H1 (cell line): ENCODE data around the gene ZBTB42. TPM values are rescaled to one million over a fixed set of nuclear protein-coding genes. Genes with fewer than 3 reads are reported as not detected.

Experiments used
- CTCF ChIA-PET: fragments of 300-600 bp; sonication (Branson Sonifier 250); formaldehyde crosslinking; loops from one replicate; lab custom pipeline; 2021; ENCODE audit not compliant: partially characterized antibody; lab: Charles Lee
- POLR2A ChIA-PET: fragments of 300-600 bp; sonication (Branson Sonifier 250); formaldehyde crosslinking; loops from one replicate; lab custom pipeline; 2021; ENCODE audit warnings: inconsistent platforms; ENCODE audit not compliant: partially characterized antibody; lab: Charles Lee
- DNase-seq, 2 experiments: peaks; one replicate each; pipeline versions ENCODE4 v3.0.0 to v3.0.0-alpha.2; 2010 to 2022; ENCODE audit warnings: low spot score in 2 of 2, low read depth in 1 of 2, mixed read lengths in 1 of 2
- FAIRE-seq: peaks from 2 replicates; lab custom pipeline; 2011; peaks lifted over from hg19 to GRCh38; lab: Jason Lieb, UNC
- H2AFZ ChIP-seq: 2 replicates; pipeline ENCODE4 v1.8.1; 2012; ENCODE audit warnings: low read length, inconsistent platforms
- H2AK5ac ChIP-seq: 2 replicates; pipeline ENCODE4 v1.6.1; 2013; ENCODE audit warnings: low read depth, low read length
- H2BK120ac ChIP-seq: replicated peaks from 2 replicates; pipeline ENCODE3; 2013; ENCODE audit warnings: low read depth, low read length, inconsistent platforms
- H2BK12ac ChIP-seq: 2 replicates; pipeline ENCODE4 v1.6.1; 2013; ENCODE audit warnings: low read depth, low read length
- H2BK15ac ChIP-seq: 2 replicates; pipeline ENCODE4 v1.6.1; 2013; ENCODE audit warnings: low read length
- H2BK20ac ChIP-seq: 2 replicates; pipeline ENCODE4 v1.6.1; 2013; ENCODE audit warnings: low read length
- H2BK5ac ChIP-seq: 2 replicates; pipeline ENCODE4 v1.6.1; 2013; ENCODE audit warnings: low read depth, low read length
- H3K14ac ChIP-seq: 2 replicates; pipeline ENCODE4 v1.6.1; 2013; ENCODE audit warnings: inconsistent platforms; ENCODE audit not compliant: insufficient read length
- H3K18ac ChIP-seq: 2 replicates; pipeline ENCODE4 v1.6.1; 2013; ENCODE audit warnings: low read length; ENCODE audit errors: extremely low read depth
- H3K23ac ChIP-seq: 2 replicates; pipeline ENCODE4 v1.6.1; 2013; ENCODE audit warnings: inconsistent platforms; ENCODE audit not compliant: insufficient read length
- H3K23me2 ChIP-seq: 2 replicates; pipeline ENCODE4 v1.6.1; 2013; ENCODE audit warnings: low read depth, low read length
- H3K27ac ChIP-seq: 2 replicates; pipeline ENCODE4 v1.6.1; 2011; ENCODE audit warnings: low read depth, low read length, inconsistent platforms
- H3K27me3 ChIP-seq, 4 experiments: replicated peaks in 1 of 4; 1 replicate in 1 of 4; 2 replicates in 3 of 4; pipeline versions ENCODE4 v1.6.1 to v1.8.1; 2011 to 2013; ENCODE audit warnings: low read length in 3 of 4, mild to moderate bottlenecking in 3 of 4, inconsistent platforms in 2 of 4, mixed read lengths in 2 of 4, moderate library complexity in 1 of 4; ENCODE audit not compliant: control insufficient read depth in 3 of 4, insufficient read depth in 3 of 4; ENCODE audit errors: extremely low read depth in 1 of 4
- H3K36me3 ChIP-seq, 4 experiments: 2 replicates each; pipeline versions ENCODE4 v1.6.1 to v1.8.1; 2011 to 2013; ENCODE audit warnings: mild to moderate bottlenecking in 4 of 4, low read length in 3 of 4, moderate library complexity in 2 of 4, control low read depth in 1 of 4, inconsistent platforms in 1 of 4; ENCODE audit not compliant: insufficient read depth in 4 of 4, control insufficient read depth in 2 of 4
- H3K4ac ChIP-seq: replicated peaks from 2 replicates; pipeline ENCODE3; 2013; ENCODE audit warnings: low read length, low read depth, mixed read lengths, inconsistent platforms; ENCODE audit not compliant: insufficient read length
- H3K4me1 ChIP-seq, 4 experiments: replicated peaks in 1 of 4; 1 replicate in 1 of 4; 2 replicates in 3 of 4; pipeline versions ENCODE4 v1.6.1 to v1.8.1; 2011 to 2013; ENCODE audit warnings: low read length in 3 of 4, inconsistent platforms in 2 of 4, mixed read lengths in 1 of 4; ENCODE audit not compliant: insufficient read depth in 4 of 4, control insufficient read depth in 3 of 4
- H3K4me2 ChIP-seq, 2 experiments: 2 replicates each; pipeline versions ENCODE4 v1.6.1 to v1.8.1; 2011 to 2013; ENCODE audit warnings: low read depth in 2 of 2, low read length in 2 of 2, control low read depth in 1 of 2, inconsistent platforms in 1 of 2, mild to moderate bottlenecking in 1 of 2; ENCODE audit not compliant: insufficient read depth in 1 of 2
- H3K4me3 ChIP-seq, 4 experiments: fragments of 200-600, 300-600 bp in 1 of 4; sonication (generic), shearing (Covaris generic), sonication (Bioruptor Twin) in 1 of 4; 2 replicates each; pipeline versions ENCODE4 v1.5.1 to v1.8.1; 2011 to 2016; ENCODE audit warnings: low read length in 4 of 4, low read depth in 3 of 4, control low read depth in 2 of 4, inconsistent platforms in 2 of 4, mild to moderate bottlenecking in 2 of 4, mixed read lengths in 1 of 4, moderate library complexity in 1 of 4; ENCODE audit not compliant: insufficient read depth in 2 of 4; ENCODE audit errors: extremely low read depth in 1 of 4
- H3K56ac ChIP-seq: replicated peaks from 2 replicates; pipeline ENCODE3; 2013; ENCODE audit warnings: low read depth, mild to moderate bottlenecking, mixed read lengths, low read length, inconsistent platforms; ENCODE audit not compliant: insufficient read length
- H3K79me1 ChIP-seq: 2 replicates; pipeline ENCODE4 v1.6.1; 2013; ENCODE audit warnings: low read depth, low read length, control low read depth
- H3K79me2 ChIP-seq, 2 experiments: 2 replicates each; pipeline versions ENCODE4 v1.6.1 to v1.8.1; 2012 to 2013; ENCODE audit warnings: low read length in 2 of 2, mild to moderate bottlenecking in 2 of 2, inconsistent platforms in 1 of 2; ENCODE audit not compliant: insufficient read depth in 2 of 2, control insufficient read depth in 1 of 2
- H3K9ac ChIP-seq, 4 experiments: replicated peaks in 1 of 4; 1 replicate in 1 of 4; 2 replicates in 3 of 4; pipeline versions ENCODE4 v1.6.1 to v1.8.1; 2011 to 2013; ENCODE audit warnings: low read depth in 3 of 4, low read length in 3 of 4, control low read depth in 2 of 4, mild to moderate bottlenecking in 2 of 4, moderate library complexity in 2 of 4, inconsistent platforms in 1 of 4; ENCODE audit errors: extremely low read depth in 1 of 4
- H3K9me3 ChIP-seq, 2 experiments: 2 replicates each; pipeline versions ENCODE4 v1.6.1 to v1.8.1; 2012 to 2013; ENCODE audit warnings: mild to moderate bottlenecking in 2 of 2, moderate library complexity in 2 of 2, control low read depth in 1 of 2, inconsistent platforms in 1 of 2, low read depth in 1 of 2, low read length in 1 of 2, mixed read lengths in 1 of 2; ENCODE audit not compliant: insufficient read depth in 2 of 2
- H4K20me1 ChIP-seq, 2 experiments: replicated peaks in 1 of 2; 2 replicates each; pipeline versions ENCODE3 to v1.8.1; 2011 to 2013; ENCODE audit warnings: inconsistent platforms in 2 of 2, low read length in 2 of 2, mild to moderate bottlenecking in 1 of 2; ENCODE audit not compliant: insufficient read depth in 2 of 2, control insufficient read depth in 1 of 2
- H4K5ac ChIP-seq: 2 replicates; pipeline ENCODE4 v1.6.1; 2013; ENCODE audit warnings: low read length, low read depth, mixed read lengths, inconsistent platforms; ENCODE audit not compliant: insufficient read length
- H4K8ac ChIP-seq: 2 replicates; pipeline ENCODE4 v1.8.0; 2013; ENCODE audit warnings: mild to moderate bottlenecking, moderate library complexity, low read length, inconsistent platforms; ENCODE audit not compliant: insufficient read depth; ENCODE audit errors: extremely low read depth
- H4K91ac ChIP-seq: replicated peaks from 2 replicates; pipeline ENCODE3; 2013; ENCODE audit warnings: low read length, mixed read lengths, inconsistent platforms; ENCODE audit not compliant: insufficient read length
- E2F6 ChIP-seq: IDR thresholded peaks from 2 replicates; pipeline ENCODE4 v1.6.1; 2012; ENCODE audit warnings: inconsistent platforms
- RXRA ChIP-seq: IDR thresholded peaks from 2 replicates; pipeline ENCODE4 v1.6.1; 2011; ENCODE audit warnings: low read depth, mild to moderate bottlenecking, low read length, moderate library complexity; ENCODE audit not compliant: insufficient read depth
- WGBS, 2 experiments: shearing (Covaris generic) in 1 of 2; methylation state at CpG; one replicate each; pipeline versions ENCODE4 v1.1.6 to v1.1.7; 2013 to 2015; ENCODE audit warnings: low lambda C conversion rate in 2 of 2, mixed read lengths in 2 of 2, inconsistent platforms in 1 of 2, low coverage in 1 of 2, missing lambda C conversion rate in 1 of 2; ENCODE audit not compliant: insufficient replicate concordance in 2 of 2, insufficient coverage in 1 of 2, insufficient read length in 1 of 2; ENCODE audit errors: extremely low coverage in 1 of 2, missing lambda C conversion rate in 1 of 2; 5-methylcytosine and 5-hydroxymethylcytosine counted together
- polyA plus RNA-seq, 7 experiments: library from polyadenylated mRNA; depleted of rRNA in 3 of 7; stranded (reverse) in 5 of 7; unstranded in 2 of 7; fragments of >200 nt in 5 of 7; fragments of 200-250 nt in 2 of 7; gene quantifications; 1 replicate in 5 of 7; 2 replicates in 1 of 7; 4 replicates in 1 of 7; pipeline versions ENCODE4 v1.2.1 to v1.2.3, GENCODE V29; 2011 to 2013; ENCODE audit warnings: missing spikeins in 2 of 7, mixed read lengths in 2 of 7
- total RNA-seq: library from RNA; stranded (reverse); fragmentation: NEBNext Ultra II Directional; extraction: Animal tissue kit (Norgen Biotek cat#: 25700); gene quantifications from 2 replicates; pipeline ENCODE4 v1.2.1, GENCODE V29; 2021

Gene ZBTB42
- total and polyA plus RNA-seq, 2 of the 8 experiments (the other 6 are each of a cell fraction or from before 2014, with no cell fraction given) = 2.8 to 3.1 TPM

- no peak overlapping the region; the same call in 1 of the 2 replicates for H3K18ac ChIP-seq
- no peak overlapping the region for H2BK12ac ChIP-seq
- H2AFZ ChIP-seq = no peak overlapping the region
- H2BK15ac ChIP-seq = no peak overlapping the region
- no peak overlapping the region for H3K56ac ChIP-seq
- no peak overlapping the region for H4K91ac ChIP-seq
- 79% methylated on average over 22 of the region's 22 CpGs; no CpG with 5 or more reads in 1 of the 2 experiments for WGBS, 2 experiments
- TF ChIP-seq E2F6 = 0 out of 2 replicates have a peak, but pooled peaks have one; percentile 24
- TF ChIP-seq RXRA = no peak
- peaks cover 21% of the 10 kb centered on the region; the same call in 1 of the 2 replicates for H3K23me2 ChIP-seq
- no peaks in the 10 kb centered on the region for H3K79me2 ChIP-seq
- ChIA-PET POLR2A (interaction anchor here (1.0 kb wide), 1 partner anchor 77 kb away, joined by 3 read pairs; no protein-coding TSS in a partner anchor), CTCF (interaction anchor here (0.6 to 3.1 kb wide), 9 partner anchors 25 to 198 kb away, joined by 3 to 37 read pairs (median 4); no protein-coding TSS in a partner anchor)
- peak overlapping the region; percentile 33; the same call in 1 of the 2 replicates for H2AK5ac ChIP-seq
- H4K5ac ChIP-seq = no peak overlapping the region
- no peak overlapping the region for H3K14ac ChIP-seq
- peaks cover 0 to 26% (median 19%) of the 10 kb centered on the region in 4 experiments; a peak in 6 of 7 replicates for H3K27me3 ChIP-seq
- H2BK5ac ChIP-seq = no peak overlapping the region
- no peaks in the 10 kb centered on the region for H3K9me3 ChIP-seq
- no peak overlapping the region for H3K9ac ChIP-seq
- peaks cover 0 to 8% of the 10 kb centered on the region in 2 experiments for H4K20me1 ChIP-seq
- no peak overlapping the region for H2BK20ac ChIP-seq
- FAIRE-seq (no peak), DNase-seq (no peak)
- H3K4ac ChIP-seq = no peak overlapping the region
- no peak overlapping the region; the same call in 1 of the 2 replicates for H4K8ac ChIP-seq
- H3K4me1 ChIP-seq = peaks cover 0 to 7% (median 5%) of the 10 kb centered on the region in 4 experiments; a peak in 4 of 7 replicates
- no peak overlapping the region for H3K4me3 ChIP-seq
- H2BK120ac ChIP-seq = no peak overlapping the region
- H3K4me2 ChIP-seq = no peak overlapping the region
- no peak overlapping the region for H3K27ac ChIP-seq
- H3K79me1 ChIP-seq = no peaks in the 10 kb centered on the region
- H3K23ac ChIP-seq = no peak overlapping the region
- peaks cover 0 to 4% (median 0%) of the 10 kb centered on the region in 4 experiments; a peak in 1 of 8 replicates for H3K36me3 ChIP-seq
Observed at GRCh38 chr14:104822821-104823615, 22.1 kb downstream of the ZBTB42 start.
